ENCODE measurements around the gene NVL.
"Not testable (repeated sequence)": the region's sequence is repeated elsewhere in the genome, so short reads cannot be mapped to it uniquely, and the experiment has no call there.

The NVL gene

GRCh38 chr1:224333939-224334786 is 4.2 kb upstream of the NVL start:
- DNase-seq, result peak; percentile 5

- DNase-seq, result peak; percentile 36
Measured at GRCh38 chr1:224333309-224333926, 3.4 kb upstream of the NVL start.

DNA sequence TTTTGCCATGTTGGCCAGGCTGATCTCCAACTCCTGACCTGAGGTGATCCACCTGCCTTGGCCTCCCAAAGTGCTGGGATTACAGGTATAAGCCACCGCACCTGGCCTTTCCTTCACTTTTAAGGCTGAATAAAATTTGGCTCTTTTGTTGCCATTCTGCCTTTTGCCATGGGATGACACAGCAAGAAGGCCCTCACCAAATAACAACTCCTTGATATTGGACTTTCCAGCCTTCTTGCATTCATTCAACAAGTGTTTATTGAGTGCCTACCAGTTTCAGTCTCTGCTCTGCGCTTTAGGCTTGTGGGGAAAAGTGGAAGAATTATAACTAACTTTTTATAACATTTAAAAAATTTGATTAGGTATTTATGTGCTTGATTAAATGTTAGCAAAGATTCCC is 1.9 kb upstream of the NVL start:
- DNase-seq, result no peak

DNA sequence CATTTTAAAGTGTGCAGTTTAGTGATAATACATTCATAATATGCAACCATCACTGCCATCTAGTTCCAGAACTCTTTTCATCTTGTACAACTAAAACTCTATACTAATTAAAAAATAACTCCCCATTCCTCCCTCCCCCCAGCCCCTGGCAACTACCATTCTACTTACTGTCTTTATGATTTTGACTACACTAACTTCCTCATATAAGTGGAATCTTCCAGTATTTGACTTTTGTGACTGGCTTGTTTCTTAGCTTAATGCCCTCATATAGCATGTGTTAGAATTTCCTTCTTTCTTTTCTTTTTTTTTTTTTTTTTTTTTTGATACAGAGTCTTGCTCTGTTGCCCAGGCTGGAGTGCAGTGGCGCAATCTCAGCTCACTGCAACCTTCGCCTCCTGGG is 1.4 kb upstream of the NVL start:
- DNase-seq, result no peak

GRCh38 chr1:224329484-224329841 is 509 bp downstream of the NVL start:
- DNase-seq, result no peak

DNA sequence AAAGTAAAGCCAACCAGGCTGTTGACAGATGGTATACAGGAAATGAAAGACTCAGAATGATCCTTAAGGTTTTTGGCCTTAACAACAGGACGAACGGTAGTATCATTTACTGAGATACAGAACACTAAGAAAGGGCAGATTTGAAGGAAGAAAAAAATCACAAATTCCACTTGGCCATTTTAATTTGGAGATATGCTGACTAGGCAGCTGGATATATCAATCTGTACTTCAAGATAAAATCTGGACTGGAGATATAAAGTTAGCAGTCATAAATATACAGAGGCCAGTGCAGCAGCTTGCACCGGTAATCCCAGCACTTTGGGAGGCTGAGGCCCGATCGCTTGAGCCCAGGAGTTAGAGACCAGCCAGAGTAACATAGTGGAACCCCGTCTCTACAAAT is 1.3 kb downstream of the NVL start:
- no peak for DNase-seq

DNA sequence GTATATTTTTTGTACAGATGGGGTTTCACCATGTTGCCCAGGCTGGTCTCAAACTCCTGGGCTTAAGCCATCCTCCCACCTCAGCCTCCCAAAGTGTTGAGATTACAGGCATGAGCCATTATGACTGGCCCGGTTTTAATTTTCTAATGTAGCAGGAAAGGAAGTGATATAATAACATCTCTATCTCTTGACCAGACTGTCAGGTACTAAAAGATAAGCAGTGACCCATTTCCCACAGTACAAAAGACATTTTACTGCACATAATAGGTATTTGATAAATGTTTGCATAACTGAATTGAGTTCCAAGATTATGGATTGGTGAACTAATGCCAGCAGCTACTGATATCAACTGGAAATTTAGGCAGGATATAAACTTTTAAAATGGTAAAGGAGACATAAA is 4.0 kb downstream of the NVL start:
- no peak for DNase-seq

GRCh38 chr1:224321706-224322105 is 8.3 kb downstream of the NVL start:
- no peak for DNase-seq

GRCh38 chr1:224317383-224318045 is 12.5 kb downstream of the NVL start:
- no peak for DNase-seq

DNA sequence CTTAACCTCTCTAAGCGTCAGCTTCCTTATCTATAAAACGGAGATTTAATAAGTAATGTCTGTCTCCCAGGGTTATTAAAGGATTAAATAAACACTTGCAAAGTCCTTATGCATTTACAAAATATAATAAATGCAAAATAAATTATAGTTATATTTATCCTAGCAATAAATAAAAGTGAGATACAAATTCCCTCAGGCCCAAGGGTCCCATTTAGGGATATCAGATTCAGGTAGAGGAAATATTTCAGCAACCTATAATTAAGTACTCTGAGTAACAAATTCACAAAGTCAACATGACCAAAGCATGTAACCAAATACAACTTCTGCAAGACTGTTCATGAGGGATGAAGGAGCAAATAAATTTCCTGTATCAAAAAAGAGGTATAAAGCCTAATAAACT is 17.9 kb downstream of the NVL start:
- DNase-seq, result no peak

DNA sequence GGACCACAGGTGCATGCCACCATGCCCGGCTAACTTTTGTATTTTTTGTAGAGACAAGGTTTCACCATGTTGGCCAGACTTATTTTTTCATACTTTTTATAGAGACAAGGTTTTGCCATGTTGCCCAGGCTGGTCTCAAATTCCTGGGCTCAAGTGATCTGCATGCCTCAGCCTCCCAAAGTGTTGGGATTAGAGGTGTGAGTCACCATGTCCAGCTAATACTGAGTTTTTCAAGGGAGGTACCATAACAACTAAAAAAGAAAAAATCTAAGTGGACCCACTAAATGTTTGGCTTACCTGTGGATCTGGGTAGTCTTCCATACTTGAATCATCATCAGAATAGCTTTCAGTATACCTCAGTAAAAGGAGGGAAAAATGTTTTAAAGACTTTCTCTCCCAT is 18.5 kb downstream of the NVL start:
- DNase-seq, result not testable (repeated sequence)

GRCh38 chr1:224308064-224308463 is 21.9 kb downstream of the NVL start:
- no peak for DNase-seq

- no peak for DNase-seq
Measured at GRCh38 chr1:224304767-224305166, 25.2 kb downstream of the NVL start.

GRCh38 chr1:224302947-224303346 is 27.0 kb downstream of the NVL start:
- DNase-seq, result no peak

GRCh38 chr1:224301391-224301790 is 28.6 kb downstream of the NVL start:
- DNase-seq, result no peak

GRCh38 chr1:224300346-224300745 is 29.6 kb downstream of the NVL start:
- no peak for DNase-seq

DNA sequence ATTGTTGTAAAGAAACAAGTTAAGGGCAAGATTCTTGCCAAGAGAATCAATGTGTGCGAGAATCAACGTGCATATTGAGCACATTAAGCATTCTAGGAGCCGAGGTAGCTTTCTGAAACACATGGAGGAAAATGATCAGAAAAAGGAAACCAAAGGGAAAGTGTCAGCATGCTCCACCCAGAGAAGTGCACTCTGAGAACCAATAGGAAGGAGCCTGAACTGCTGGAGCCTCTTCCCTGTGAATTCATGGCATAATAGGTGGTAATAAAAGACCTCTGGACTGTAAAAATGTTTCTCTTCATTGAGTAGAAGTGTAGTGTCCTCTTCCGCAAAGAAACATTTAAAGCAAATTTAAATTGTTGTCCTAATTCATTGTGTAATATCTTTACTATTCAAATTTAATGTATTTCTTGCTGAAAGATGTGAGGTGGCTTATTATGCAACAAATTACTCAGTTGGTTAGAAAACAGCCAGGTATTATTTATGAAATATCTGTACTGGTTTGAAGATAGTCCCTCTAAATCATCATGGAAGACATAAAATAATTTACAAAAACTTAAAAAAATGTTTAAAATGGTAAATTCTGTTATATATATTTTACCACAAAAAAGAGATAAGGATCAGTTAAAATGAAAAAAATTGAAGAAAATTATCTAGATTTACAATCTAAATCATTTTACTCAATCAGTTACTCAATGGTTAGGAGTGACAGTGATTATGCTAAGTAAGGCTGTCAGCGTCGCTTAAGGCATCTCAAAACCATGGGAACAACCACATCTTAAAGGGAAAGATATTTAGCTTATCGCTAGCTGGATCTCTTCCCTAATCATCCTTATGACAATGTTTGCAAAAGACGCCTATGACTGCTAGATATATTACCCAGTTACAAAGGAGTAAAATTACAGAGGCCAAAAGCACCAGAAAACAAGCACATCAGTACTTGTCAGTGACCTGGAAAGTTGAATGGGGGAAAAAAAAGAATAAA is 31.3 kb downstream of the NVL start:
- DNase-seq, result no peak

DNA sequence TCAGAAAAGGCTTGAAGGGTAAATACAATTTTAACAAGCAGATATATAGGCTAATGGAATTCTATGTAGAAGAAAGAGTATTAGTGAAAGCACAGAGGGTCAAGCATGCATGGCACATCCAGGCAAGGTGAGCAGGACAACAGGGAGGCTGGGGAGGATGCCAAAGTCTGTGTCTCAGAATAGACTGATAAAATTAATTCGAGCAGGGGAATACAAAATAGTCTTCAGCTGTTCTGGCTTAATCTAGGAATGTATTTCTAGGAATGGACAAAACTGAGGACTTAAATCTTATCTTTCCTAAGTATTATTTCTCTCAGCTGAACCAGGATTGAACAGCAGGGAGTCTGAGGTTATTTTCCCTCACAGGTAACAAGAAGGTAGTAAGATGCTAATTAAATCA is 35.2 kb downstream of the NVL start:
- no peak for DNase-seq

DNA sequence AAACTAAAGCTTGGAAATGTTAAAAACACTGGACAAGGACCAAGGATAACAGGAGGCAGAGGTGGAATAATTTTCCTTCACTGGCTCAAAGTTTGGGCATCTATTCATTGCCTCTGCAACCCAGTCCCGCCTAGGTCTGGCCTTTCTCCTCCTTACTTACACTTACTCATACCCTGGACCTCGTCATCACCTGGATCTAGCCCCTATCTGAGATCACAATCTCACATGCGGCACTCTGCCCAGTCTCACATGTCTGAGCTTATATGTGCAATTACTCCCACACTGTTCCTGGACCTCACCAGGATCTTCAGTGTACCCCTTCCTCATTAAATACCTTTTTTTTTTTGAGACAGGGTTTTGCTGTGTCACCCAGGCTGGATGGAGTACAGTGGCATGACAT is 37.6 kb downstream of the NVL start:
- DNase-seq, result no peak

GRCh38 chr1:224289396-224289795 is 40.6 kb downstream of the NVL start:
- no peak for DNase-seq

GRCh38 chr1:224287714-224288113 is 42.3 kb downstream of the NVL start:
- no peak for DNase-seq

DNA sequence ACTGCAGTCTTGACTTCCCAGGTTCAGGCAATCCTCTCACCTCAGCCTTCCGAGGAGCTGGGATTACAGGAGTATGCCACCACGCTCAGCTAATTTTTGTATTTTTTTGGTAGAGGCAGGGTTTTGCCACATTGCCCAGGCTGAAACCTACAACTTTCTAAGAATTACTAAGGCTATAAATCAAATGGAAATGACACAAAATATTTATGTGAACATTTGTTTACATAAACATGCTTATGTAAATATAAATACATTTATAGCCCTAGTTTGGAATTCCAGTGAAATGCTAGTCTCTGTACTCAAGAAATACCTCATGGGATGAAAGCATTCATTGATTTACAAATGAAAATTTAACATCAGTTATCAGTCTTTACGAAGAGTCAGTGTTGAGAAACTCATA is 47.8 kb downstream of the NVL start:
- no peak for DNase-seq

Data from GDM1 (cell line).